Ramos (cell line): ENCODE measurements around the gene BCL11B.

Experiments
- in situ Hi-C: fragments of 300-500 bp; cut with MboI; formaldehyde crosslinking; loops from one replicate; pipeline ENCODE4 v1.14.3; 2022; ENCODE audit warnings: low sequenced_read_pairs; ENCODE audit not compliant: unreplicated experiment

BCL11B gene

GRCh38 chr14:99150236-99150635 lies 121.8 kb downstream of the BCL11B start:
- in situ Hi-C loops = no loop called here

GRCh38 chr14:99148861-99149610 lies 123.0 kb downstream of the BCL11B start:
- in situ Hi-C loops = no loop called here

GRCh38 chr14:99148131-99148530 lies 123.9 kb downstream of the BCL11B start:
- in situ Hi-C loops = no loop called here

GRCh38 chr14:99147366-99147740 lies 124.6 kb downstream of the BCL11B start:
- in situ Hi-C loops = no loop called here

- in situ Hi-C loops = no loop called here
Measured at GRCh38 chr14:99146616-99147365, 125.2 kb downstream of the BCL11B start.

- in situ Hi-C loops = no loop called here
Measured at GRCh38 chr14:99145307-99145706, 126.7 kb downstream of the BCL11B start.

- in situ Hi-C loops = no loop called here
Measured at GRCh38 chr14:99143793-99144192, 128.2 kb downstream of the BCL11B start.

- in situ Hi-C loops = no loop called here
Measured at GRCh38 chr14:99143126-99143525, 128.9 kb downstream of the BCL11B start.

- in situ Hi-C loops = no loop called here
Measured at GRCh38 chr14:99141236-99141635, 130.8 kb downstream of the BCL11B start.

GRCh38 chr14:99138999-99139865 lies 132.8 kb downstream of the BCL11B start:
- in situ Hi-C loops = no loop called here

GRCh38 chr14:99137913-99138571 lies 134.0 kb downstream of the BCL11B start:
- in situ Hi-C loops = no loop called here

- in situ Hi-C loops = no loop called here
Measured at GRCh38 chr14:99137001-99137700, 134.8 kb downstream of the BCL11B start.

GRCh38 chr14:99136401-99136800 lies 135.6 kb downstream of the BCL11B start:
- in situ Hi-C loops = no loop called here

GRCh38 chr14:99136047-99136400 lies 136.0 kb downstream of the BCL11B start:
- in situ Hi-C loops = no loop called here

- in situ Hi-C loops = no loop called here
Measured at GRCh38 chr14:99134516-99135046, 137.4 kb downstream of the BCL11B start.

GRCh38 chr14:99133636-99134515 lies 138.1 kb downstream of the BCL11B start:
- in situ Hi-C loops = no loop called here

GRCh38 chr14:99132821-99133635 lies 139.0 kb downstream of the BCL11B start:
- in situ Hi-C loops = no loop called here
